GM12892 (cell line): Measurements from ENCODE around the gene TUBB1.

Experiments
- POLR2A ChIP-seq: IDR thresholded peaks from 2 replicates; pipeline ENCODE4 v1.6.1; 2011; ENCODE audit warnings: low read depth, low read length, control low read depth
- TAF1 ChIP-seq: IDR thresholded peaks from 2 replicates; pipeline ENCODE4 v1.6.1; 2011; ENCODE audit warnings: low read depth, mild to moderate bottlenecking, control low read depth, low read length, borderline replicate concordance

DNA sequence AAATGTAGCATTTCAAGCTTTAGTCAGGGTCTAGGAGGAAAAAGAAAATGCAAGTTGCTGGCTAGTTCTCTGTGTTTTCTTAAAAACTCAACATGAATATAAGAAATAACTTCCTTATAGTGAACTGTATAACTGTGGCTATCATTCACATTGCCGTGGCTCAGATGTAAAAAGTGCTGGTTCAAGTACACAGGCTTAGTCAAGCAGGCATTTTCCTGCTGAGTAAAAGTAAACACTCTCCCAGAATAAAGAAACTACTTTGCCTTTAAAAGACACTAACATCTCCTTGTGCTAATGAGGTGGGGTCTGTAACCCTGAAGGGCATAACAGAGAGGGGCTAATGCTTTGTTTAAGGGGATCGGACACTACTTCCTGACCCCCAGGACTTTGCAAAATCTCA, 9.6 kb downstream of the TUBB1 start:
- TF ChIP-seq POLR2A (no peak), TAF1 (no peak)
